Measurements from ENCODE around the gene TP53RK.

Gene TP53RK

DNA sequence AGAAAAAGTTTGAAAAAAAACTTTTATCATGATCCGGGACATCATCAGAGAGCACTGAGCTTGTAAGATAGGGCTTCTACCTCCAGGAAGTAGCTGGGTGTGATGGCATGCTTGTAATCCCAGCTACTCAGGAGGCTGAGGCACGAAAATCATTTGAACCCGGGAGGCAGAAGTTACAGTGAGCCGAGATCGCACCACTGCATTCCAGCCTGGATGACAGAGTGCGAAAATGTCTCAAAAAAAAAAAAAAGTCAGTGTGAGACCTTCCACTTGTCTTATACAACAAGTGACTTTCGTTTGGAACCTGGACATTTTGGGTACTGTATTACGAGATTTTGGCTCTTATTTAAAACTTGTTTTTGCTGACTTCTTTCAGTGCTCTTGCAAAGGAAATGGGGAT lies 32.1 kb downstream of the TP53RK start:
- DNase-seq, result no peak

DNA sequence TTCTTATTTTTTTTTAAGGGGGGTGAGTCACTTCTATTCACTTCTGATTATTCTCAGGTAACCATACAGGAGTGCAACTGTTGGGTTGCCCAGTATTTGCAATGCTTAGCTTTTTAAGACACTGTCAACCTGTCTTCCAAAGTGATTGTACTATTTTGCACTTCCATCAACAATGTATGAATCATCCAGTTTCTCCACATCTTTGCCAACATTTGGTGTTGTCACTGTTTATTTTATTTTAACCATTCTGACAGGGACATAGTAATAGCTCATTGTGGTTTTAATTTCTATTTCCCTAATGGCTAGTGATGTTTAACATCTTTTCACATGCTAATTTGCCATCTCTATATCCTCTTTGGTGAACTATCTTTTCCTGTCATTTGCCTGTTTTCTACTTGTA lies 36.5 kb downstream of the TP53RK start:
- DNase-seq, result no peak

DNA sequence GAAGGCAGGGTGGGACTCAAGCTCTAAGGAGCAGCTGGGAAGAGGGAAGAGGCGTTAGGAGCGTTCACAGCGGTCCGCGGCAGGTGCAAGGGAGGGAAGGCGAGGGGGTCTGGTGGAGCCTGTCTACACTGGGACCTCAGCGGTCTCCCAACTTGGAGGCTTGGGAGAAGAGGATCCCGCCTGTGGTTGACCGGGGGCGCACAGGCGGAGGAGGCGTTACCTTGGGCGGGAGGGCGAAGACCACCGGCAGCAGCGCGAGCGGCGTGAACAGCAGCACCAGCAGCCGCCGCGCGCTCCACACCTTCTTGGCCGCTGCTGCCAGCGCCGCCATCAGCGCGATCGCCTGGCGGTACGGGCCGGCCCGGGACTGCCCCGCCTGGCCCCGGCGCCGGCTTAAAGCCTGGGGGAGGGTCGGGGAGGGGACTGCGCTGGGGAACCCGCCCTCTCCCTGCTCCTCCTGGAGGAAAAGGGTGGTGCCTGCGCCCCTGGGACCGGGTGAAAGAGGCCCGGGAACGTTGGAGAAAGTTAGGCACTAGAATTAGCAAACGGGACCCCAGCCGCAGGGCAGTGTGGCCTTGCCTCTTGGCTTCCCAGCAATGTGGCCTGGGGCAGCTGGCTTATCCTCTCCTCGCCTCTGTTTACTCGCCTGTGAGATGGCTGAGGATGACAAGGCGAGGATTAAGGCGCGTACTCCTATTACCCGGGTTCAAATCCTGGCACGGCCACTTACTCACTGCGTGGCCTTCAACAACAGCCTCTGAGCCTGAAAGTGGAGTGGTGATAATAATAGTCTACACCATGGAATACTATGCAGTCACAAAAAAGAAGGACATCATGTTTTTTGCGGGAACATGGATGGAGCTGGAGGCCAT lies 37.9 kb downstream of the TP53RK start, which contains the start of gene SLC13A3:
Gene SLC13A3, minus strand, starts transcription at position 369 of the 872 bp plus-strand sequence. Its CDS starts 38 bp downstream, at position 331.
- DNase-seq, result no peak

DNA sequence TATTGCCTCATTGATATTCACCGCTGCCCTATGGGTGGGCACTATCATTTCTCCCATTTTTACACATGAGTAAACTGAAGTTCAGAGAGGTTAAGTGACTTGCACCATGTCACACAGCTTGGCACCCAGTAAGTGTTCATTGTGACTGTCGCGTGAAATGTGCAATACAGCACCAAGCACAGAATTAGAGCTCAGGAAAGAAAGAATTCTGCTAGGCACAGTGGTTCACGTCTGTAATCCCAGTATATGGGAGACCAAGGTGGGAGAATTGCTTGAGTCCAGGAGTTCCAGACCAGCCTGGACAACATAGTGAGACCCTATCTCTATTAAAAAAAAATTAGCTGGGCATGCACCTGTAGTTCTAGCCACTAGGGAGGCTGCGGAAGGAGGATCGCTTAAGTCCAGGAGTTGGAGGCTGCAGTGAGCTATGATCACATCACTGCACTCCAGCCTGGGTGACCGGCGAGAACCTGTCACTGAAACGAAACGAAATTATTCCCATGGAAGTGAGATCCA lies 38.6 kb downstream of the TP53RK start:
- DNase-seq, result no peak

DNA sequence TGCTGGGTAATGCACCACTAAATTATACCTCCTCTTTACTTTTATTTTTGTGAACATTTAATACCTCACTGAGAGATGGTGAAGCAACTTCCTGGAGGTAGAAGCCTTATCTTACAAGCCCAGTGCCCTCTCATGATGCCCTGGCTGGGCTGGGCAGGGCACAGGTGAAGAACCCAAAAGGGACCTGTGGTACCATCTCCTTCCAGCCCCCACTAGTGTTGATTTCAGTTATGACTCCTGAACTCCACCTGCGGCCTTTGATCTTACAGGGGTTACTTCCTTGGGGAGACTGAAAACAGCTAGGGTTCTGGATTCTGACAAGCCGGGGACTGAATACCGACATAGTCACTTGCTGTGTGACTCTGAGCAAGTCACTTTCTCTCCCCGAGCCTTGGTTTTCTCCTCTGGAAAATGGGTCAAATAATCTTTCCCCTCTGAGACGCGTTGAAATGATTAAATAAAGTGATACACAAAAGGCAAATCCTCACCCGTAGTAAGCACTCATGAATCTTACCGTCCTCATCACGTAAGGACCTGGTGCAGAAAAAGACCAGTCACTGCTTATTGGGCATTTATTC lies 39.2 kb downstream of the TP53RK start:
- DNase-seq, result no peak

DNA sequence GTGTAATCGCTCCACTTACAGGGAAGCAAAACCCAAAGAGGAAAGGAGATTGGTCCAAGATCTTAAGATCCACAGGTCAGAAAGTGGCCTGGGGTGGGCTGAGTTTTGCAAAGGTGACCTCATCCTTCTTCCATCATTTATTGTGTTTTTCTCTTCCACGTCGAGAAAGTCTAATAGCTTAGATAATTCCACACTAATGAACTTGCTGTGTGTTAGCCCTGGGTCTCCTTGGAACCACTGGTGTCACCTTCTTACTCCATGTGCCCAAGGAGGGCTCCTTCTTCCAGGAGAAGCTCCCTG lies 39.6 kb downstream of the TP53RK start:
- no peak for DNase-seq

DNA sequence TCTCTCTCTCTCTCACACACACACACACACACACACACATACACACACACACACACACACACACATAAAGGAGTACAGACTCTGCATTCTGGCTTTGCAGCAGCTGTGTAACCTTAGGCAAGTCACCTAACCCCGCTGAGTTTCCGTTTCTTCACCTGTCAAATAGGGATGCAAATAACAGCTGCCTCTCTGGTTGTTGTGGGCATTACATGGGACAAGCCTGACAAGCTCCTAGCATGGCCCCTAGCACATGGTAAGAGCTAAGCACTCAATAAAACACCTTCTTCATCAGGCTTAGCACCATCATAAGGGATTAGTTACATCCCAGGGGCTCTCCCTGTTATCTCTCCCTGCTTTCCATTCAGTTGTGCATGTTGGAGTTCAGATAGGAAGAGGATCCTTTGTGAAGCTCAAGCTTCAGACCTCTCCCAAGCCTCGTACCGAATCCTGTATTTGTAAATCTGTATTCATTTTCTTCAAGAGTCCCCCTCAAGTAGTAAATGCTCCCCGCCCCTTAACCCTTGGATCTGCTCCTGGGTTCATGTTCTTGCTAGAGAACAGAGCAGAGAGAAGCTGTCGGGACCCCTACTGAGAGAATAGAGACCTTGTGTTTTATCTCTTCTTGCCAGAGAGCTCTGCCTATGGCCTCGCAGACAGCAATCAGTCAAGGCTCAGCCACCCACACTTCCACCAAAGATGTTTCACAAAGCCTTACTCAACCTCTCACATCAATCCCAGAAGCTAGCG lies 40.2 kb downstream of the TP53RK start:
- no peak for DNase-seq

DNA sequence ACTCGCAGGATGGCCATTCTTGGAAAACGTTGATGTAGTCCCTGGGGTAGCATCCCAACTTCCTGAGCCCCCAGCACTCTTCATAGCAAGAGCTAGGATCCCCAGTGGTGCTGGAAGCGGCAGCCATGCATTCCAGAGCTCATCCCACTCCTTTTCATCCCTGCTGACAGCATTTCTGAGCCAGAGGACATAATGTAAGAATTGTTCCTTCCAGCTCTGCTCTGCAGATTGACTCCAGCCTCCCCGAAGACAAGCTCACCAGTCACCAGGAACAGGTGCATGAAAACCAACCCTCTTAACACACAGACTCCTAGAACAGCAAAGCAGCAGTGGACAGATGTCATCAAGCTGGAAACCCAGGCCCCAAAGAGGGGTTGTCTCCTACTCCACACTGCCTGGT lies 41.8 kb downstream of the TP53RK start:
- DNase-seq, result no peak

DNA sequence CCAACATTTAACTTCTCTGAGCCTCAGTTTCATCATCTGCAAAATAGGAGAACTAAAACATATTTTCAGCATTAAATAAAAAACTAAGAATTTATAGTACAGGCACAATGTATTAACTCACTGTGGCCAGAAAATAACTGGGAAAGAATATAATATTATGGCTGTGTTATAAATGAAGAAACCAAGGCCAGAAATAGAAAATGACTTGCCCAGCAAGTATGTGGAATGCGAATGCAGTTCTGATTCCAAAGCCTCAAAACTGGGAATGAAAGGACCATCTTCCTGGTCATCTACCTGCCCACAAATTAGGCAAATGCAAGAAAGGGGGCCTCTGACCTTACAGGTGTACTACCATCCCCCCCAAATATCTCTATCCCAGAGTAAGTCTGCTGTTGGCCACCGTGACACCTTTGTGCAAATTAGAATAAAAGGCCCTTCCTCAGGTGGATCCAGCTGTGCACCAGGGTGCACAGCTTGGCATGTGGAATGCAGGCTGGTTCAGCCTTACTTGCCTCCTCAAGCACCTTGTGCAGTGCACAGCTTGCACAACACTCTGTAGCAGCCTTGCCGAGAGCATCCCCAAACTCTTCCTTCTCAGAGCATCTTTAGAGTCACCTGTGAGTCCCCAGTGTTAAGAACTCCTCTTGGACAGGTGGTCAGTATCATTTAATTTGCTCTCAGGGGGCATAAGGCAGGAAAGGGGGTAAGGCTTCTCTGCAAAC lies 42.4 kb downstream of the TP53RK start:
- no peak for DNase-seq

DNA sequence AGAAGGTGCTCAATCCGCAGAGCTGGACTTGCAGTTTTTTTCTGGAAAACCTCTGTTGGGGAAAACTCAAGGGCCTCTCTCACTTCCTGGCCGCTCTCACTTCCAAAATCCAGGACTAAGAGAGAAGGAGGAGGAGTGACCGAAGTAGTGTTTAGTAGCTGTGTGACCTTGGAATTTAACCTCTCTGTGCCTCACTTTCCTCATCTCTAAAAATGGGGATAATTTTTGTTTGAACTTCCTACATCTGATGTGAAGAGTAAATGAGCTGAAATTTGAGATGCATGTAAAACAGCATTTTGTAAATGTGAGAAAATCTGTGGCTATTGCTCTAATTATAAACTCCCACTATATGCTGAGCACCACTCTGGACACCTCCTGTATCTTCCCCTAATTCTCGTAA lies 43.1 kb downstream of the TP53RK start:
- no peak for DNase-seq

DNA sequence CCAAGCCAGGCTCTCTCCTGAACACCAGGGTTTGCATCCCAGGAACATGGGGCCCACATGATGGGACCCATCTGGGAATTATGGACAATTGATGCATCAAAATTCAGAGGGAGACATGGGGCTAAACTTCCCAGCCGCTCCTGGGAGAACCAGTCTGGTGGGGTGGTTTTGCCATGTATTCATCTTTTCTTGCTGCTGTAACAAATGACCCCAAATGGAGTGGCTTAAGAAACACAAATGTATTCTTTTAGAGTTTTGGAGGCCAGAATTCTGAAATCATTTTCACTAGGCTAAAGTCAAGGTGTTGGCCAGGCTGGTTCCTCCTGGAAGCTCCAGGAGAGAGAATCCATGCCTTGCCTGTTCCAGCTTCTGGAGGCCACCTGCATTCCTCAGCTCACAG lies 44.5 kb downstream of the TP53RK start:
- no peak for DNase-seq

DNA sequence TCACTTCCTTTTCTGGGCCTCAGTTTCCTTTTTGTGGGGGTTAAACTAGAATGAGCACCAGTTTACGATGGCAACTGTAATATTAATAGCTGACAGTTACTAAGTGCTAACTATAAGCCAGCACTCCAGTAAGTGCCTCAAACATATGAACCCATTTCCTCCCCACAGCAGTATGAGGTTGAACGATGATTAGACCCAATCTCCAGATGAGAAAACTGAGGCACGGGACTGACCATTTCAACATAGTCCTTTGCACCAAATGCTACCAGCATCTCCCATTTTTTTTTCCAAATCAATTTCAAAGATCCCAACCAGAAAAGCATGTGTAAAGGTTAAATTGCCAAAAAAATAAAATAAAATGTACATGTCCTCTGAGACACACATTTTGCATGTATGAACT lies 45.1 kb downstream of the TP53RK start:
- no peak for DNase-seq

DNA sequence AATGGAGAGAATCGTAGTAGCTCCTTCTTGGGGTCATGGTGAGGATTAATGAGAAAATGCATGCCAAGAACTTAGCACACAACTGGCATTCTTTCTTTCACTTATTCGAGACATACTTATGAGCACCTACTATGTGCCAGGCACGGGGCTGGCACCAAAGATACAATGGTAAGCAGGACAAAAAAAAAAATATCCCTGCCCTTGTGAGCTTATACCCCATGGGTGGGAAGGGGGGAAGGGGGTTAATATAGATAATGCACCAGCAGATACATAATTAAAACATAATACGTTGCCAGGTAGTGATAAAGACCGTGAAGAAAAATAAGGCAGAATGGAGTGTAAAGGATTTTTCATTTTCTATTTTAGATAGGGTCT lies 46.3 kb downstream of the TP53RK start:
- no peak for DNase-seq

DNA sequence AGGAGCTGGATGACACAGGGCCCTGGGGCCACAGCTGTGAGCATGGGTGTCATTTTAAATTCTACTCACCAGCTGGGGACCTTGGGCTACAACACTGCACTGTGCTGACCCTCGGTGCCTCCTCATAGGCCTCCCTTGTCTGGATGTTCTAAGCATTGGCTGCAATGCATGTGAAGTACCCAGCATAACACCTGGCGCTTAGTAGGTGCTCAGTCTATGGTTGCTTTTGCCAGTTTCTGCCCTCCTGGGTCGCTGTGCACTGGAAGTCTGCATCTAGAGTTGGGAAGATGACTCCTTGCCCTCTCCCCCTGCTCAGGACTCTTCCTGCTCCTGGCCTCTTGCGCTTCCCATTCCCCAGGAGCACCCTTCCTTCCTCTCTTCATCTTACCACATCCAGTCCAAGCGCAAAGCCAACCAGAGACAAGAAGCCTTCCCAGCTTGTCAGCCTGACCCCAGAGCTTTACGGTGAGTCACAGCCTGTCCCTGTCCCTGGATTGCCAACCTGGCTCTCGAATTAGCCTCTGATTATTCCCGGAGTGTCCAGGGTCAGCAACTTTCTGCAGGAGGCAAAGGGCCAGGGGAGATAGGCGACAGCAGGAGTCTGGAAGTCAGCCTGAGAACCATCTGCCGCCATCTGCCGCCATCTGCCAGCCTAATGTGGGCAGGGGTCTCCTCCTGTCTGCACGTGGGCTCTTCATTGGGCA lies 46.8 kb downstream of the TP53RK start:
- DNase-seq, result no peak

DNA sequence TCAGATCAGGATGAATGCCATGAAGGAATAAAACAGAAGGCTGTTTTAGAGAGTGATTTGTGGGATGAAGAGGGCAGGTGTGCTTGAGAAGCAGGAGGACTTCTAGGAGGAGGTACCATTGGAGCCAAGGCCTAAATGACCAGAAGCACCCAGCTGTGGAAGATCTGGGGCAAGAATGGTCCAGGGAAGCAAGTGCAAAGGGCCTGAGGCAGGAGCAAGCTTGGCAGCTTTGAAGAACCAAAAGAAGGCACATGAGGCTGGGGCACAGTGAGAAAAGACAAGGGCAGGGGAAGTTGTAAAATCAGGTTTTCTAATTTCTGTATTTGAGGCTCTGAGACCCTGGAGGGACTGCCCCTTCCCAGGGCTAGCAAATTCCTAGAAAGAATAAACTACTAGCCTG lies 47.8 kb downstream of the TP53RK start:
- DNase-seq, result no peak

DNA sequence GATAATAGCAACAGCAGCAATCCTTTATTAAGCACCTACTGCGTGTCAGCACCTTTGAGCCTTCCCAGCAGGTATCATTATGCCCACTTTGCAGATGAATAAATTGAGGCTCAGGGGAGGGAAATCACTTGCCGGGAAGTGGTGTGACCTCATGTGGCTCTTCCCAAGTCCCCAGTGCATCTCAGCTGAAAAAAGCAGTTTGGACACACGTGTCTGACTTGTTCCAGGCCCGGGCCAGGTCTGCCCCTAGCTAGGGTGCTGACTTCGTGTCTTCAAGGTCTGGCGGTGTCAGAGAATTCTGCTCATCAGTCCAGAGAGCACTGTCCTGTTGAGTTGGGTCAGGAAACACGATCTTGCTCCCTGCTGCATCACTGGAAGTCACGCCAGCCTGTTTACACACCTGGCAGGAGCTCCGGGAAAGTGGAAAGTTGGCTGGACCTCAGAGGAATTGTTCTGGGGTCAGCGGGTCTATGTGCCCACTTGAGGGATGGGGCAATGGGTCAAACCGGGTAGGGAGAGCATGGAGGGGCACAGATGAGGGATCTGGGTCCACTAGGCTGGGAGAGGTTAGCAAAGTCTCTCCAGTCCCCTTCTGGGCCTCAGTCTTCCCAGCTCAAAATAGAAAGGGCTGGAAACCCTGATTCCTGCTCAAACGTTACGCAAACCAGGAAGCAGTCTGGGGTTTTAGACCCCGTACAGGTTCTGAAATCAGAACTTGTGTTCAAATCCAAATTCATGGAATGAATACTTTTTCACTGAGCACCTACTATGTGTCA lies 48.5 kb downstream of the TP53RK start:
- no peak for DNase-seq

DNA sequence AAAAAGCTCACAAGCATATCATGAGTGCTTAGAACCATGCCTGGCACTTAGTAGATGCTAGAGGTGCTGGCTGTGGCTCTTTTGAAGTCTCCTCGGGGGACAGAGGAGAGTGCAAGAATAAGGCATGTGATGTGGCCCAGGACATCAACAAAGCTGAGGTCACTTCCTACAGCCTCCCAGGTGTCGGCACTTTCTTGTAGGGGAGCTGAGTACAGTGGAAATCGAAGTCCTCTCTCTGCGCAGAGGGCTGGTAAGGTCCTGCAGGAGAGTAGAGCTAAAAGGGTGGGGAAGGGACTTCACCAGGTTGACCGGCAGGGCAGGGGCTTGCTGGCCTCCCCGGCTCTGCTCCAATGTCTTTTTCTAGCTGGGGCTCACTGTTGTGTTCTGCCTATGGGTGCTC lies 49.2 kb downstream of the TP53RK start:
- no peak for DNase-seq

DNA sequence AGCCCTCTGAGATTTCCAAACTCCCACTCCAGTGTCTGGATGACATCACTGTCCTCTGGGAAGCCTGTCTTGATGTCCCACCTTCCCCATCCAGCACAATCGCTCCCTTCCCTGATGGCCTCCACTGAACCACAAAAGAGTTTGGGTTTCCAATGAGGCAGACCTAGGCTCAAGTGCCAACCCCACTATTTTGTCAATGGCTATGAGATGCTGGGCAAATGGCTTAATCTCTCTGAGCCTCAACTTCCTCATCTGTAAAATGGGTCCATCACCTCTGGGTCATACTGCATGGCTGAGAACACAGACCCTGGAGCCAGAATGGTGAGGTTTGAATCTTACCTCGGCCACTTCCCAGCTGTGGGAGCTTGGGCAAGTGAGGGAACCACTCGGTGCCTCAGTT lies 49.7 kb downstream of the TP53RK start:
- DNase-seq, result no peak

DNA sequence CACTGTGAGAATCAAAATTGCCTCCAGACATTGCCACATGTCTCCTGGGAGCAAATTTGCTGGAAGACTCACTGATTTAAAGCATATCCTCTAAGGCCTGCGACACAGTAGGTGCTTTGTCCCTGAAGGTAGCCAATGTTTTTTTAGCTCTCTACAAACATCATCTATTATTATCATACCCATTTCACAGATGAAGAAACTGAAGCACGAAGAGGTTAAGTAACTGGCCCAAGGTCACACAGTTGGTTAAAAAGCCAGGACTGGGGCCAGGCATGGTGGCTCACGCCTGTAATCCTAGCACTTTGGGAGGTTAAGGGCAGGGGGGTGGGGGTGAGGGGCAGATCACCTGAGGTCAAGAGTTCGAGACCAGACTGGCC lies 50.4 kb downstream of the TP53RK start:
- no peak for DNase-seq

DNA sequence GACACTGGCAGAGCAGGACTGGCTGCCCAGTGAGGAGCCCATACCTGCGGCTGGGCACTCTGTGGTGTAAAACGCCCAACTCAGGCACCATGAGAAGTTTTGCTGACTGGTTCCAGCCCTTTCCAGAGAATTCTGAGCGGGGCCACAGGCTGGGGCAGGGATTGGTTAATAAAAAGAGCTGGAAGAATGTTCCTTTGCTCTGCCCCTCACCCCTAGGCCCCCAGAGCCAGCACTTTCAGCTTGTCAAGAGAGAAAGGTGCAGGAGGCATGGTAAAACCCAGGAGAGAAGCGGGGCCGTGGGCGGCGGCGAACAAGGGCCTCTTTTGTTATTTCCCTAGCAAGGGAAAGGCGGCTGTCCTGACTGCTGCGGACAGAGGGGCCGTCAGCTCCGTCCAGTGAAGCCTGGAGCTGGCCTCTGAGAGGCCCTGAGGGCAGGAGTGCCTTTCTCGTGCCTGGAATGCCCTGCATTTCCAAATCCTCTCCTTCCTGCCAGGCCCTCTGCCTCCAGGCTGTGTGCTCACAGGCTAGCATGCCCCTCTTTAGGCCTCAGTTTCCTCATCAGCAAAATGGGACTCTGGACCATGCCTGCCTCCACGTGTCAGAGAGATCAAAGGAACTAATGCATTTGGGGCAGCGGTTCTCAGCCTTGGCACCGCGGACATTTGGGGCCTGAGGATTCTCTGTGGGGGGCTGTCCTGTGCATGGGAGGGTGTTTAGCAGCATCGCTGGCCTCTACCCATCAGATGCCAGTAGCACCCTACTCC lies 50.9 kb downstream of the TP53RK start:
- no peak for DNase-seq
